Neural progenitor cell (in vitro differentiated cells): ENCODE data around the gene UBE2Q2. TPM values are rescaled to one million over a fixed set of nuclear protein-coding genes. Genes with fewer than 3 reads are reported as not detected.

Experiments
- DNase-seq: peaks from one replicate; pipeline ENCODE4 v3.0.0-alpha.2; 2016; ENCODE audit warnings: low spot score
- H2AFZ ChIP-seq: fragments of 200-600 bp; sonication (generic); replicated peaks from 2 replicates; pipeline ENCODE4 v1.6.1; 2016; ENCODE audit warnings: antibody characterized with exemption
- H3F3A ChIP-seq: fragments of 200-600 bp; sonication (generic); 2 replicates; pipeline ENCODE4 v1.6.1; 2016; ENCODE audit warnings: antibody characterized with exemption, low read depth
- H3K27ac ChIP-seq: fragments of 200-600 bp; sonication (generic); 2 replicates; pipeline ENCODE4 v1.5.1; 2016; ENCODE audit warnings: mild to moderate bottlenecking
- H3K27me3 ChIP-seq: fragments of 200-600 bp; sonication (generic); 2 replicates; pipeline ENCODE4 v1.6.1; 2016; ENCODE audit warnings: mild to moderate bottlenecking, moderate library complexity
- H3K36me3 ChIP-seq: fragments of 200-600 bp; sonication (generic); 2 replicates; pipeline ENCODE4 v1.5.1; 2016
- H3K4me1 ChIP-seq: fragments of 200-600 bp; sonication (generic); 2 replicates; pipeline ENCODE4 v1.6.1; 2016; ENCODE audit warnings: mixed run types
- H3K4me2 ChIP-seq: fragments of 200-600 bp; sonication (generic); 2 replicates; pipeline ENCODE4 v1.6.1; 2016
- H3K4me3 ChIP-seq: fragments of 200-600 bp; sonication (generic); 2 replicates; pipeline ENCODE4 v1.5.1; 2016
- H3K79me2 ChIP-seq: fragments of 200-600 bp; sonication (generic); 2 replicates; pipeline ENCODE4 v1.6.1; 2016; ENCODE audit warnings: low read depth
- H3K9ac ChIP-seq: fragments of 200-600 bp; sonication (generic); 2 replicates; pipeline ENCODE4 v1.6.1; 2016
- H3K9me3 ChIP-seq: fragments of 200-600 bp; sonication (generic); 2 replicates; pipeline ENCODE4 v1.5.1; 2016; ENCODE audit warnings: low read depth
- H4K20me1 ChIP-seq: fragments of 200-600 bp; sonication (generic); 2 replicates; pipeline ENCODE4 v1.6.1; 2016; ENCODE audit warnings: low read depth
- H3K27ac Mint-ChIP-seq: 3 replicates; pipeline ENCODE4 v1.8.0; 2021; ENCODE audit warnings: mixed read lengths
- H3K27me3 Mint-ChIP-seq: 2 replicates; pipeline ENCODE4 v1.8.0; 2022; ENCODE audit warnings: low read depth, mild to moderate bottlenecking, inconsistent platforms, moderate library complexity, mixed read lengths; ENCODE audit not compliant: insufficient read depth
- H3K36me3 Mint-ChIP-seq: 3 replicates; pipeline ENCODE4 v1.8.0; 2021; ENCODE audit warnings: mixed read lengths
- H3K4me1 Mint-ChIP-seq: 3 replicates; pipeline ENCODE4 v1.8.0; 2021; ENCODE audit warnings: mixed read lengths
- H3K4me3 Mint-ChIP-seq: 3 replicates; pipeline ENCODE4 v1.8.0; 2021; ENCODE audit warnings: mild to moderate bottlenecking, moderate library complexity, mixed read lengths
- H3K9me3 Mint-ChIP-seq: 3 replicates; pipeline ENCODE4 v1.8.0; 2020; ENCODE audit warnings: mixed read lengths
- CTCF ChIP-seq: fragments of 200-600 bp; sonication (generic); IDR thresholded peaks from 2 replicates; pipeline ENCODE4 v1.5.1; 2017; ENCODE audit warnings: antibody characterized with exemption, mild to moderate bottlenecking
- EZH2 ChIP-seq: fragments of 200-600 bp; sonication (generic); IDR thresholded peaks from 2 replicates; pipeline ENCODE4 v1.6.1; 2017; ENCODE audit warnings: antibody characterized with exemption, mild to moderate bottlenecking, moderate library complexity
- EZH2phosphoT487 ChIP-seq: fragments of 200-600 bp; sonication (generic); IDR thresholded peaks from 2 replicates; pipeline ENCODE4 v1.6.1; 2017; ENCODE audit warnings: antibody characterized with exemption
- total RNA-seq: library from RNA; depleted of rRNA; stranded (reverse); fragments of >200 nt; gene quantifications from 2 replicates; pipeline ENCODE4 v1.2.3, GENCODE V29; 2015; ENCODE audit warnings: low replicate concordance

Gene UBE2Q2
- total RNA-seq, 1 donor from 2014 or later: 25.8 TPM

DNA sequence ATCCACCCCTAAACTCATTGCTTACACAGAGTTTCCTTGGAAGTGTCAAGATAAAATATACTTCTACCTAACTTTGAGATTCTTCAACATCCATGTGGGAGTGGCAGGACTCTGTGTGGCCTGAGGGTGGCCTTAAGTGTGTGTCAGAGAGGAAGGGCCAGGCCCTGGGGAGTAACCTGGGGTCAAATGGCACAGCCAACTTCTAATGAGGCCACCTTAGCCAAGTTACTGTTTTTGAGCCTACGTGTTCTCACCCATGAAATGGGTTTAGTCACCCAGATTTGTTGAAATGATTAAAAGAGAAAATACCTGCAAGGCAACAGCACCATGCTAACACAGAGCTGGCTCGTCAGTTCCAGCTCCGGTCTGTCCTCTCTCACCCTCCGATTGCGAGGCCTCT is 28.5 kb upstream of the UBE2Q2 start:
- Histone ChIP-seq H3K27ac (no peak overlapping the region), H3K4me2 (no peak overlapping the region), H3K9me3 (no peaks in the 10 kb centered on the region), H3K79me2 (no peaks in the 10 kb centered on the region), H3K27me3 (no peaks in the 10 kb centered on the region), H4K20me1 (no peaks in the 10 kb centered on the region), H3K4me1 (no peaks in the 10 kb centered on the region), H3K4me3 (no peak overlapping the region), H2AFZ (no peak overlapping the region), H3K36me3 (no peaks in the 10 kb centered on the region), H3K9ac (no peak overlapping the region), H3F3A (no peaks in the 10 kb centered on the region)
- TF ChIP-seq EZH2phosphoT487: no peak
- TF ChIP-seq CTCF: no peak
- TF ChIP-seq EZH2: no peak
- peaks cover 2% of the 10 kb centered on the region for H3K4me1 Mint-ChIP-seq
- no peaks in the 10 kb centered on the region for H3K9me3 Mint-ChIP-seq
- H3K27me3 Mint-ChIP-seq: peaks cover 7% of the 10 kb centered on the region
- H3K4me3 Mint-ChIP-seq: no peak overlapping the region
- no peak overlapping the region for H3K27ac Mint-ChIP-seq
- DNase-seq: no peak
- no peaks in the 10 kb centered on the region for H3K36me3 Mint-ChIP-seq

DNA sequence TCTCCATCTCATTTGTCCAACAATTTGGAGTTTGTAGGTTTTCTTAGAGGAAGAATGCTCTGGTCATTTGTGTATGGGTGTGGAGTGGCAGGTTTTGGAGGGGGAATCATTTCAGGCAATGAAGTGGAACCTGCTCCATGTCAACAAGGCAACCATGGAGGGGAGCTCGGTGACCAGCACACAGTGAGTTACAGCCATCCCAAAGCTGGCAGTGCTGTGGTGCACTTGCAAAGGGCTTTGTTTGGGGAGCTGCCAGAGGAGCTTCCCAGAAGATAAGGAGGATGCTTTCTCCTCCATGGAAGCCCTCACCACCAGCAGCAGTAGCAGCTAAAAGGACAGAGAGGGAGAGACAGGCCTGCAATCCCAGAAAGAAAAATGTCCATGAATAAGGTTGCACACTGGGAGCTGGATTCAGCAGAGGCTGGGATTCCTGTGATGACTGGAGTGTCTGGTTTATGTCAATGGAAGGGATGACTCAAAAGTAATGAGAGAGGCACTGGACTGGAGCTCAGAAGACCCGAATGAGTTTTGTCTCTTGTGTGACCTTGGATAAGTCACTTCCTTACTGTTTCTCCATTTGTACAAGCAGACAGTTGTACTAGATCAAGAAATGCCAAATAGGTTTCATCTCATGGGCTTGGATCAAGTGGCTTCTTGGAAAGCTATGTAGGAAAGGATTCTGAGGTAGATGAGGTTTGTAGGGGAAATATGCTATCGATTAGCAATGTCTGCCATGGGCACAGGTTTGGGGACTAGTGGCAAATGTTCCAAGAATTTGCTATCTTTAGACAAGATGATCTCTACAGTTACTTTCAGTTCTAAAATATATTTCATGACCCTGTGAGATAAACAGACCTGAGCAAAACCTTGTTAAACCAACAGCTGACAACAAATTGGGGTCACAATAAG is 27.2 kb upstream of the UBE2Q2 start:
- Histone ChIP-seq H3K79me2 (no peaks in the 10 kb centered on the region), H3K9me3 (no peaks in the 10 kb centered on the region), H3K9ac (no peak overlapping the region), H3F3A (no peaks in the 10 kb centered on the region), H3K27me3 (no peaks in the 10 kb centered on the region), H3K4me1 (no peaks in the 10 kb centered on the region), H3K27ac (no peak overlapping the region), H3K36me3 (no peaks in the 10 kb centered on the region), H4K20me1 (no peaks in the 10 kb centered on the region), H3K4me3 (no peak overlapping the region), H3K4me2 (no peak overlapping the region), H2AFZ (no peak overlapping the region)
- no peaks in the 10 kb centered on the region for H3K9me3 Mint-ChIP-seq
- no peaks in the 10 kb centered on the region for H3K36me3 Mint-ChIP-seq
- TF ChIP-seq CTCF: no peak
- no peak for TF ChIP-seq EZH2
- TF ChIP-seq EZH2phosphoT487: no peak
- peaks cover 2% of the 10 kb centered on the region for H3K4me1 Mint-ChIP-seq
- no peak overlapping the region for H3K4me3 Mint-ChIP-seq
- H3K27ac Mint-ChIP-seq: no peak overlapping the region
- no peak for DNase-seq
- peaks cover 4% of the 10 kb centered on the region for H3K27me3 Mint-ChIP-seq

DNA sequence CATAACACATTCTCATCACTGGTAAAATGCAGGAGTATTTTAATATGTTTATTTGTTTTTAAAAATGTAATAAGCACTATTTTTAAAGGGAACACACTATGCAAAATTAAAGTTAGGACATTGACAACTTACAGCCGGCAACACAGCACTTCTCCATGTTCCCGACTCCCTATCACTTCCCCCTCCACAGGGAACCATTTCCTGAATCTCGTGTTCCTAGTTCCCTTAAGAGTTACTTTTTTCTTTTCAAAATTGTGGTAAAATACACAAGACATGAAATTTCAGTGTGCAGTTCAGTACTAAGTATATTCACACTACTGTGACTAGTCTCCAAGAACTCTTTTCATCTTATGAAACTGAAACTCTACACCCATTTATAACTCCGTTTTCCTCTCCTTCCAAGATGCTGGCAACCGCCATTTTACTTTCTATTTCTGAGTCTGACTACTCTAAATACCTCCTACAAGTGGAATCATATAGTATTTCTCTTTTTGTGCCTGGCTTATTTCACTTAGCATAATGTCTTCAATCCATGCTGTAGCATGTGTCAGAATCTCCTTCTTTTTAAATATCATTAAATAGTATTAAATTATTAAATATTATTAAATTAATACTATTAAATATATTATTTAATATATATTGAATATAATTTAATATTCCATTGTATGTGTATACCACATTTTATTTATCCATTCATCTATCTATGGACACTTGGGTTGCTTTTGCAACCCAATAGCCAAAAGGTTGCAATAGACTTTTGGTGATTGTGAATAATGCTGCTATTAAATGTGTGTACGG is 25.9 kb upstream of the UBE2Q2 start:
- Histone ChIP-seq H3K4me3 (no peak overlapping the region), H2AFZ (no peak overlapping the region), H4K20me1 (no peaks in the 10 kb centered on the region), H3K4me1 (no peaks in the 10 kb centered on the region), H3F3A (no peaks in the 10 kb centered on the region), H3K36me3 (no peaks in the 10 kb centered on the region), H3K27ac (no peak overlapping the region), H3K79me2 (no peaks in the 10 kb centered on the region), H3K27me3 (no peaks in the 10 kb centered on the region), H3K9ac (no peak overlapping the region), H3K9me3 (no peaks in the 10 kb centered on the region), H3K4me2 (no peak overlapping the region)
- TF ChIP-seq EZH2phosphoT487: no peak
- no peak for TF ChIP-seq EZH2
- no peak for TF ChIP-seq CTCF
- H3K4me3 Mint-ChIP-seq: no peak overlapping the region
- DNase-seq: no peak
- peaks cover 2% of the 10 kb centered on the region for H3K4me1 Mint-ChIP-seq
- H3K27me3 Mint-ChIP-seq: peaks cover 2% of the 10 kb centered on the region
- no peaks in the 10 kb centered on the region for H3K9me3 Mint-ChIP-seq
- no peaks in the 10 kb centered on the region for H3K36me3 Mint-ChIP-seq
- H3K27ac Mint-ChIP-seq: no peak overlapping the region
